GM19324 (cell line): Measurements from ENCODE around the gene CCDC68.

ENCODE experiments used
- ATAC-seq: cut with Tn5 transposase; IDR thresholded peaks from one replicate; pipeline ENCODE4 v1.9.1; 2021; ENCODE audit warnings: mild to moderate bottlenecking, moderate library complexity; ENCODE audit not compliant: unreplicated experiment, low FRiP score

The CCDC68 gene

DNA sequence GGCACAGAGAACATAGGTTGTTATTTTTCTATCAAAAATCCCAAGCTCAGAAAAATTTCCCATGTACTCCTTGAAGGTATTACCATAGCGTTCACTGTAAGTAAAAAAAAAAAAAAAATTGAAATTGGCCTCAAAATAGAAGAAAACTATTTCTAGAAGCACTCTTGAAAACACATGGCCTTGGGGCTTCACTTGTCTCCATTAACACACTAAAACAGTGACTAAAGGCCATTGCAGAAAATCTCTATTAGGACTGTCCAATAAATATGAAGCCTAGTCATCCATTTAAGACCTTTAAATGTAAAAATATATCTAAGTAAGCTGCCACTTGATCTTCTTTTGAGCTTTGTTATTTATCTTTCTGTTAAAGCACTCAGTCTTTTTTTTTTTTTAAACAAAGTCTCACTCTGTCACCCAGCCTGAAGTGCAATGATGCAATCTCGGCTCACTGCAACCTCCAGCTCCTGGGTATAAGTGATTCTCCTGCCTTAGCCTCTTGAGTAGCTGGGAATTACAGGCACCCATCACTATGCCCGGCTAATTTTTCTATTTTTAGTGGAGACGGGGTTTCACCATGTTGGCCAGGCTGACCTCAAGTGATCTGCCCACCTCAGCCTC lies 35.8 kb downstream of the CCDC68 start:
- no peak for ATAC-seq

DNA sequence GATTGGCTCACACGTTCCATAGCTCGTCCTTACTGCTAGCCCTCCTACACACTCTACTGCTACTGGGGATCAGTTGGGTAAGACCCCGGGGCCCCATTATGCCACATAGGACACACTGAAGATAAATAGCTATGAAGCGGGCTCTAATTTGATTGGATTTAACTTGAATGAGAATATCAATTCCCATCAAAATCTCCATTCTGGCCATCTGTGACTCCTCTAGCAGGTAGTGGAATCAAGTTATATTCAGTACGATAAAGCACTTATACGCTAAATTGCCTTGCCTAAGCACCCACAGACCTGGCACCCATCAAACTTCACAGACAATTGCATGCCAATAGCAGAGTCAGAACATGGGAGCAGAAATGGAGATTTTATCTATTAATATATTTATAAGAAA lies 39.8 kb downstream of the CCDC68 start:
- no peak for ATAC-seq

DNA sequence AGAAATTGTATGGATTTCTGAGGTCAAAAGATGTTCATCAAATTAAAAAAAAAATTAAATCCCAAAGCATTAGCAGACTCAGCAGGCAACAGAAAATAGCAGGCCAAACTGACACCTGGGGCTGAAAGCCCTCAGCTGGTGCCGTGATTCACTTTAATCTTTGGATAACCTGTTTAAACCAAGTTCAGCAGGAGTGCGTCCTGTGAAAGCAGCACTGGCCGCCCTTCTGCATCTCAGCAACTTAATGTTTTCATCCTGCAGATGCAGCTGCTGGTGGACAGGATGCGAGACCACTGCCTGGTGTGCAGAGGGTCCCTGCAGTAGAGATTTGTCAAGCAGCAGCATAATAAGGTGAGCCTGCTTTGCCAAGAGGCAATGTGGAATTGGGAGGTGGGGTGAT lies 41.2 kb downstream of the CCDC68 start:
- ATAC-seq: no peak

DNA sequence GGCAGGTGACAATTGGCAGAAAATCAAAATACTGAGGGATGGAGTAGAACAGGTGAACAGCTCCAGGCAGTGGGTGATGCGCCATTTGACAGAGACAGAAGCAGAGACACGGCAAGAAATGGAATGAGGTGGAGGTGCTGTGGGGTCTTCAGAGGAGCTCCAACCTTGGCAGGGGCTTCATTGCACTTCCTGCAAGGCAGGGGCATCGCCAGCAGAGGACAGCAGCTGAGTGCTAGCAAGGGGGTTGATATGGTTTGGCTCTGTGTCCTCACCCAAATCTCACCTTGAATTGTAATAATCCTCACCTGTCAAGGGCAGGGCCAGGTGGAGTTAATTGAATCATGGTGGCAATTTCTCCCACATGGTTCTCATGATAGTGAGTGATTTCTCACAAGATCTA lies 42.8 kb downstream of the CCDC68 start:
- ATAC-seq: no peak

DNA sequence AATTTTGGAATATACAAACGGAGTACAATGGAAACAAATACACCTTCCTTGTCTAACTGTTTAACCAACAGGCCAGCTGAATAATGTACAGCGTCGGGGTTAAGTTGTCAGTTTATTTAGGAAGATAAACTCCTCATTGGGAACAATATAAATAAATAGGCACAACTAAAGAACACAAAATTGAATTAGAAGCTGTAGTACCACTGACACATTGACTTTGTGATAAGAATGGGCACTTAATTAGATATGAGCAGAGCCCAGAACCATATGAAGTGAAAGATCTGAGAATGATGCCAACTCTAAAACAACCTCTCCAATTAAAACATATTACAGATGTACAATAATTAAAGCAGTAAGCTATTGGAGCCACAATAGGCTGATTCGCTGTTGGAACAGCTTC lies 44.4 kb downstream of the CCDC68 start:
- no peak for ATAC-seq

DNA sequence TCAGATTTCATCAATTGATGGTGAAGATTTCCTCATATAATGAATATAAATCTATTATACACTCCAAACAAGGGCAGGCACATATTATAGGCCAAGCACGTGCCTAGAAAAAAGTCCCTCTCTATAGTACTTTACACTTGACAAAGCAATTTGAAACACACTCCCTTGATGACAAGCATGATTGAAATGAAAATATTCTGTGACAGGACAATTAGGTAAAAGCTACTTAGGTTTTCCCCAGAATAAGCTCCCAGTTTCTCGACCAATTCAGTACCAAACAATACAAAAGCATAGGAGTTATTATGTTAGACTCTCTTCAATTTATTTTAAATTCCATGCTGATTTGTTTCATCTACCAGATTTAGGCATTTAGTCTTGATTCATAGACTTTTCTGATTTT lies 47.7 kb downstream of the CCDC68 start:
- ATAC-seq: no peak

DNA sequence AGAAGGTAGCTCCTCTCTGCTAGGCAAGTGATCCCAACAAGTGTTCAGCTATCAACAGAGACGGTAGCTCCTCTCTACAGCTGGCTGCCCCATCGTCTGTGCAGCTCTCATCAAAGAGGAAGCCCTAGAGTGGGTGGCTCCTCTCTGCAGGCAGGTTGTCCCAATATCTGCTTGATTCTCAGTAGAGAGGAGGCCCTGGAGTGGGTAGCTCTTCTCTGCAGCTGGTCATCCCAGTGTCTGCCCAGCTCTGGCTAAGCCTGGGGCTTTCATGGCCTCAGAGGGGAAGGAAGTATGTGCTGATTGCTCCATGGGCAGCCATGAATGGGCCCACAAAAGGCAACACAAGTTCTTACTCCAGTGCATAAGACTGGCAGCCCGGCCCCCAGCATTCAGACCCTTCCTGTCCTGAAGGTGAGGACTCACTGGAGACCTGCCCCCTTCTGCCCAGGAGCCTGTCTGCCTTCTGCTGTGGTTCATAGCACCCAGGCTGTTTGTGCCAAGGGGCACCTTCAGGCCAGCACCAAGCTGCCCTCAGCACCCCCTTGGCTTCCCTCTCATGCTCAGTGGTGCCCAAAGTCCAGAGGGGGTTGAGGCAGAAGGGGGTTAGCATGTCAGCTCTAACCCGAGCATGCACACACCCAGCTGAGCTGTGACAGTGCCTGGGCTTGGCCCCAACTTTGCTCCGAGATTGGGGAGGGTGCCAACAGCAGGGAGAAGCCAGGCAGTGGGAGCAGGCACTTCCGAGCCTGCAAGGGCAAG lies 48.9 kb downstream of the CCDC68 start:
- ATAC-seq: no peak

DNA sequence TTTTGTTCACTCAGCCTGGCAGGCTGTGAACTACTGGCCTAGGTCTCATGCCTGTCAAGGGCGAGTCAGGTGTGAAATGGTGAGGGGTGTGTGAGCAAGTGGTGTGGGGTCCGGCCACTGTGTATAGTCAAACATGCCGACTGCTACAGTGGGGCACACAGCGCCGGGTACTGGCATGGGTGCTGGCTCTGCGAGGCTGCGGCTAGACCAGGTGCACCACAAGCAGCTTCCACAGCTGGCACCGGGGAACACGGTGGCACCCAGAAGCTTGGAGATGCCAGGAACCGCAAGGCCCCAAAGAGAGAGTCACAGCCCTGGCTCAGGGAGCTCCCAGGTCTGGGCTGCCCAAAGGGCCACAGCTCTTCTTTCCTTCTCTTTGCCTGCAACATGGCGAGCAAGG lies 49.7 kb downstream of the CCDC68 start:
- ATAC-seq: no peak

DNA sequence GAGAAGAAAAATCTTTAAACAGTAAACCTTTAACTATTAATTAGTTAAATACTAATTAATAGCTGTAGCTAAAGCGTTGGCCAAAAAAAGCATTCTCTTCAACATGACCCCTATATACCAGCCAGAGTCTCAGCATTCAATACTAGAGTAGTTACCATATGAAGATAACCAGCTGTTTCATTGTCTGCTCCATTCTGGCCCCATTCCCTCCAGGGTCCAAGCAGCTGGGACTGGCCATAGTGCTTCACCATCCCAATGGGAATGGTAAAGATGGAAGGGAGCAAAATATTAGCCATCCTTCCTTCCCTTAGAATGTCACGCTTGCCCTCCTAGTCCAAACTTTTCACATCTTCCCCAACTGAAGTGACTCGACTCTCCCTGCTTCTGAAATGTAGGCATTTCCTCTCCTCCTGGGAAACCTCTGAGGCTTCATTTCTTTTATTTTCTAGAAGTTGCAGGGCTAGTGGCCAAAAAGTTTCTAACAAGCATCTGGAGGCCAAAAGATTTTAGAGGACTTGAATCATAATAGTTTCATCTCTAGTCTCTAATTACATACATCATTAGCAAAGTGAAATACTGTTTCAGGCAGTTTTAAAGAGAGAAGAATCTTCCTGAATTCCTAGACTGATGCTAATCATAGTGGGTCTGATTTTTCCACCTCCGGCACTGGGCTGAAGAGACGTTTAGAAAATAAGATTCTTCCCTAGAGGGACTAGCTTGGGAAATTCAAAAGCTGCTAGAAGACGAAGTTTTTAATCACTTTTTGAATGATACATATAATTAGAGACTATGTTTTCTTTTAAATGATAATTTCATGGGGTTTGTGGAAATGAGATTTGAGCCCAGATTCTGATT lies 52.7 kb downstream of the CCDC68 start:
- ATAC-seq: no peak

DNA sequence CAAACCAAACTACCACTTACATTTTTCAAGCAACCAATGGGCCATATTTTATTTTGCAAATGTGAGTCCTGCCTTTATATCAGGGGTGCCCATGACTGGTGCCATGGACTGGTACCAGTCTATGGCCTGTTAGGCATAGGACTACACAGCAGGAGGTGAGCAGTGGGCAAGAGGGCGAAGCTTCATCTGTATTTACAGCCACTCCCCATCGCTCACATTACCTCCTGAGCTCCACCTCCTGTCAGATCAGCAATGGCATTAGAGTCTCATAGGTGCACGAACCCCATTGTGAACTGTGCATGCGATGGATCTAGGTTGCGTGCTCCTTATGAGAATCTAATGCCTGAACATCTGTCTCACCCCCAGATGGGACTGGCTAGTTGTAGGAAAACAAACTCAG lies 53.6 kb downstream of the CCDC68 start:
- no peak for ATAC-seq

DNA sequence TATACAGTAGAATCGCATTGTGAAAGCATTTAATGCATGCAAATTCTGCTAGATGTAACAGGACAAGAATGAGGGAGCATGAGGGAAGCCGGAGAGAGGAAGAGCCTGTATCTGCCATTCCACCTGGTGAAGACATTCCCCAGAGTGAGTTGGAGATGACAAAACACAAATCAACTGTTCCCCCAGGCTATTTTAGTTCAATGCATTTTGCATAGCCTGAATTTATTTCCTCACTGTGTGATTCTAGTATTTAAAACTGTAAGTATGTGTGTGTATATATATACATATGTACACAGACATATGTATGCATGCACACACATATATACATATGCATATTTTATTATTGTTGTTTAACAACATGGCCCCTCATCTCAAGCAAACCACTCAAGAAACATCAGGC lies 54.7 kb downstream of the CCDC68 start:
- ATAC-seq: no peak

DNA sequence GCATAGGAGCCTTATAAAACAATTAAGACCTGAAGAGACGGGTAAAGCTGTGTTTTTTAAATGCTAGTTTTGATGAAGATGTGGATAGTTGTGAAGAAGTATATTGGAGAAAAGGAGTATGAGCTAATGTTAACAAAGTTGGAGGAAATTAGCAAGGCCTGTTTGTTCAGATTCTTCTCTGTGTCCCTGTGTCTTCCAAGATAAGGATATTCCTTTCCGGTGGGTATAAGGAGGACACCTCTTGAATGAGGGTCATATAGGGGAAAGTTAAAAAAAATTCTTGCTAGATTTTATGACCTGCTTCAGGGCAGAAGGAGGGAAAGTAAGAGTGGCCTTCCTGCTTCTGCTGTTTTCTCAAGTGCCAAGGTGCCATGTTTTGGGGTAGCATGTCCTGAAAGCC lies 59.0 kb downstream of the CCDC68 start:
- ATAC-seq: no peak

DNA sequence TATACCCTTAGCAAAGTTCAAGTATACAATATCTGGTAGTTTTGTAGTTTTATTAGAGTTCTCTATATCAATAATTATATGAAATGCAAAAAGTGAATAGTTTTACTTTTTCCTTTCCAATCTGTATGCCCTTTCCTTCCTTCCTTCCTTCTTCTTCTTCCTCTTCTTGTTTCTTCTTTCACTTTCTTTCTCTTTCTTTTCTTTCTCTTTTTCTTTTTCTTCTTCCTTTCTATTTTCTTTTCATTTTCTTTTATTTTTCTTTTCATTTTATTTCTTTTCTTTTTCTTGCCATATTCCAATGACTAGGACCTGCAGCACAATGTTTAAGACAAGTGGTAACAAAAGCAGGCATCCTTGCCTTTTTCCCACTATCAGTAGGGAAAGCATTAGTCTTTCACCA lies 59.8 kb downstream of the CCDC68 start:
- no peak for ATAC-seq

DNA sequence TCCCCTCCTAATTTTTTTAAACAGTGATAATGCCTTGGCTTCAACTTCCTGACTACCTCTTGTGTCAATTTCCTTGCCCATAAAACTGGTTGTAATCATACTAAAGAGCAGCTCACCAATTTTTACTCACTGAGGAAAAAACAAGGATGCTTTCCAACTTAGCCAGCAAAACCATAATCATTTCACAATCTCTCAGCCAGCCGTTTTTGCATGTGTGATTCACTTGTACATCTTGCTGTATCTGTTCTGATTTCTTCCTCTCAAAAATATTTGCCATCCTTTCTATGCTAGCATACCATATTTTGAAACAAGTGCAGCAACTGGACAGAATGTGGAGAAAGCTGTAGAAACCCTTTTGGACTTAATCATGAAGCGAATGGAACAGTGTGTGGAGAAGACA lies 70.3 kb downstream of the CCDC68 start:
- ATAC-seq: no peak

DNA sequence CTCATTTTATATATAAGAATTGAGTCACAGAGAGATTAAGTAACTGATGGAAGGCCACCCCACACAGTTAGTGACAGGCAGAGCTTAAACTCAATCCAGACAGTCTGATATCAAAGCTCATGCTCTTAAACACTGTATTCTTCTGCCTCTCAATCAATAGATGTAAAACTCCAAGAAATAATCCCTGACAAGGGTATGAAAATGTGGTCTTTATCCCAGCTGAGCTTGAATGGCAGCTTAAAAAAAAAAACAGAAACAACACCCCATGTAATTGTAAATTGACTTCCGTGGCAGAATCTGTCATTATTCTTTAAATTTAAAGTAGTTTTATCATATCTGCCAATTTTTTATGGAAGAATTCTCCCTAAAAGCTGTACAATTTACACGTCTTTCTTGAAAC lies 70.9 kb downstream of the CCDC68 start:
- ATAC-seq: no peak

DNA sequence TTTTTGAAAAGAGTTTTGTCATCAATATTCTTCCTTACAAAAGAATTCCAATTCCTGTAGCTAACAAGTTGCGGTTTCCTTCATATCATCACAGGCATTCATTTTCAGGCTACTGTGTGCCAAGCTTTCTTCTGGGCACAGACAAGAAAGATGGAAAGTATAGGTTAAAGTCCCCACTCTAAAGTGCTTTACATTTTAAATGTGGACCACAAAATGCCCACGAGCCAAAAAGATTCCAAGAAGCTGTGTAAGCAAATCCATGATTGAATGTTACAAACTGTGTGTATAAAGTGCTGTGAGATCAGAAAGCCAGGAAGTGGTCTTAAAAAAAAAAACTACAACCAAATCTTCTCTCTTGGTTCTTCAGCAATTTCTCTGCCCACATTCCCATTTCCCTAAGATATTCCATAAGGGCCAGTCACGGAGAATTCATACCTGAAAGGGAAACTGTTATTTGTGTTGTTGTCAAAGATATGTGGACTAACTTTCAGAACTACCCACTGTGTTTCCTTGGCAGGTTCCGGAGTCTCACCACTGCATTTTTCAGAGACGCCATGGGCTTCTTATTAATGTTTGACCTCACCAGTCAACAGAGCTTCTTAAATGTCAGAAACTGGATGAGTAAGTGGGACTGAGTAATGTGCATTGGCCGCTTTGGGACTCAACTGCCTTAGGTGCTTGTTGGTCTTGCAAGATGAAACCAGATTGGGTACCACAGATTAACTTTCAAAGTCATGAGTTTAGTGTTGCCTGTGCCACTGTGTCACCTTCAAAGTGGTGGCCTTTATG lies 75.3 kb downstream of the CCDC68 start:
- ATAC-seq: no peak

DNA sequence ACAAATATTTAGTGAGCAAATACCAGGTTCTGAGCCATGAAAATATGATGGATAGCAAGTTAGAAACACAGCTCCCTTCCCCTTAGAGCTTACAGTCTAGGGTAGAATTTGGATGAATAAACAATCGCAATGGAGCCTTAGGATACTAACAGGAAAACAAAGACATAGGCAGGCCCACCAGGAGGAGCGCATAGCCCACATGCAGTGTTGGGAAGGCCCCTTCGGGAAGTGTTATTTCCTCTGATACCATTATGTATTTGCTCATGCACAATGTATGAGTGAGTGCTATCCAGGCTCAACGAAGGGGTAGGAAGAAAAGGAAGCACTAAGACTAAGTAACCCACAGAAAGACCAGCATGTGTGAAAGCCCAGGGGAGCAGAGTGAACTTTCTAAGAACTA lies 76.9 kb downstream of the CCDC68 start:
- no peak for ATAC-seq

DNA sequence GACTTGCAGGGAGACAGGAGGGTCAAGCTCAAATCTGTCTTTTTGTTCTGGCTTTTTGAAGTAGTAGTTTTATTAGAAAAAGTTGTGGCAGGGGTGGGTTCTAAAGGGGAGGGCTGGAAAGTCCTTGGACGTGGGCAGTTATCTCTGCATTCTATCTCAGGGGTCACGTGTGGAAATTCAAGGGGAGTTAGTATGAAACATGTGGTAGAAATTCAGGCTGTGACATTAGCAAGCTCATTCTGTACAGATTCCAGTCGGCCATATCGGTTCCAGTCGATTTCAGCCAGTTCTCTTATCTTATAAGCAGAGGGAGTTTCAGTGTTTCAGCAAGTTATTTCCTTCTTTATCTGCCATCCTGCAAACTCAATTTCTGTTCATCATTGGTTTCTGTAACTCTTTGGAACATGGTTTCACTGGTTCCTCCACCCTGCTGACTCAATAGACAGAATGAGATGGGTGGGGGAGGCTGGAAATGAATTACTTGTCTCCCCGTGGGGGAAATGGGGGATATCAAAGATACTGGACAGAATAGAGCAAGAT lies 78.0 kb downstream of the CCDC68 start:
- ATAC-seq: no peak

DNA sequence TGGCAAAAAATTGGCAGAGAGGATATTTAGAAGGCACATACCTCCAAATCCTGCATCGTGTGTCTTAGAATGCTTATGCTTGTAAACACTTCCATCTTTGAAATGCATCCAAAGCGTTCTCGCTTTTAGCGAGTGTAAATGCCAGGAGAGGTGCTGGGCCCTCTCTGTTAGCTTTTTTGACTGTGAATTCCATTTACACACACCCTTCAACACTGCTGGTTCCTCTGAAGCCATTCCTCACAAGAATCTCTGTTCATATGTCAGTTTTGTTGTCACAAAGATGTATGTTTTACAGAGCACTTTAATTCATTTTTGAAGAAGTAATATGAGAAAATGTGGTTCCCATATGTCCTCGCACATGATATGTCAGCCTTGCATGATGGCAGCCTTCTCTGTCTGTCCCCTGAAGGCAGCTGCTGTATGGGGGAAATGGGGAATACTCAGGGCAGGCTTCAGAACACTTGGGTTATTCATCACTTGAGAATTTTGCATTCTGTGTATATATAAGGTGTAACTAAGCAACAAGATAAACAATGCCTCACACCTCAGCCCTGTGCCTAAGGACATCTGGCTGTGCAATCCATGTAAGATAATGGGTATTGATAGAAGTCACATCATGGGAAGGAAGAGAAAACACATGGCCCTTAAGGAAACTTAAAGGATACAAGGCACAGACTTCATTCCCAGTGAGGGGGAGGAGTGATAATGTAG lies 78.7 kb downstream of the CCDC68 start:
- ATAC-seq: no peak

DNA sequence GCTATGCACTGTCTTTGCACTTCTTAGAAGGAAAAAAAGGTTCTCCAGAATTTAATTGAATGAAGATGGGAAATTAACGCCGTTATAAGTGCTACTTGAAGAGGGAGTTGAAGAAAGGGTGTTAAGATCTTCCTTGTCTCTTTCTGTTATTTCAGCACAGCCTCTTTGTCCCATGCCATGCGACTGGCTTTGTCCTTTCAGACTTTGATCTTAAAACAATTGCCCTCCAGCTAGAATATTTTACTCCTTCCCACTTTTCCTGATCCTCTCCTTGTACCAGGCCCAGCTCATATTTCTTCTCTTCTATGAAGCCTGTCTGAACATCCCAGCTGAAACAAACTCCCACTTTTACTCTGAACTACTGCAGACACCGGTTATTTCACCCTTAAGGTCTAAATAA lies 79.6 kb downstream of the CCDC68 start:
- no peak for ATAC-seq
